HEK293 (cell line): ENCODE data around the gene NR1H3.

ENCODE experiments used
- CTCF ChIP-seq: fragments of 450-650 bp; formaldehyde crosslinking; IDR thresholded peaks from 2 replicates; pipeline ENCODE4 v1.5.1; 2016; ENCODE audit warnings: missing biosample characterization, missing genetic modification characterization
- KLF7 ChIP-seq: fragments of 450-650 bp; formaldehyde crosslinking; IDR thresholded peaks from 2 replicates; pipeline ENCODE4 v1.5.1; 2016; ENCODE audit warnings: missing biosample characterization, missing genetic modification characterization, borderline replicate concordance
- SETDB1 ChIP-seq: IDR thresholded peaks from one replicate; pipeline ENCODE4 v1.6.1; 2017; ENCODE audit warnings: mild to moderate bottlenecking, low read length, moderate library complexity, mixed read lengths; ENCODE audit not compliant: insufficient read length
- ZNF398 ChIP-seq: fragments of 450-650 bp; formaldehyde crosslinking; IDR thresholded peaks from 2 replicates; pipeline ENCODE4 v1.5.1; 2017; ENCODE audit warnings: missing biosample characterization, missing genetic modification characterization
- ZNF404 ChIP-seq: fragments of 450-650 bp; formaldehyde crosslinking; IDR thresholded peaks from 2 replicates; pipeline ENCODE4 v1.5.1; 2017; ENCODE audit warnings: missing biosample characterization, missing genetic modification characterization
- ZNF558 ChIP-seq: fragments of 450-650 bp; formaldehyde crosslinking; IDR thresholded peaks from 2 replicates; pipeline ENCODE4 v1.5.1; 2016; ENCODE audit warnings: missing biosample characterization, missing genetic modification characterization
- ZNF610 ChIP-seq: fragments of 450-650 bp; formaldehyde crosslinking; IDR thresholded peaks from 2 replicates; pipeline ENCODE4 v1.5.1; 2016; ENCODE audit warnings: missing biosample characterization, missing genetic modification characterization, borderline replicate concordance
- ZNF776 ChIP-seq: fragments of 450-650 bp; formaldehyde crosslinking; IDR thresholded peaks from 2 replicates; pipeline ENCODE4 v1.5.0; 2017; ENCODE audit warnings: missing biosample characterization, missing genetic modification characterization, borderline replicate concordance
- ZNF830 ChIP-seq: fragments of 450-650 bp; IDR thresholded peaks from 2 replicates; pipeline ENCODE4 v1.5.0; 2018; ENCODE audit warnings: missing biosample characterization, missing genetic modification characterization, low read depth, mild to moderate bottlenecking, moderate library complexity
- ZSCAN16 ChIP-seq: fragments of 450-650 bp; formaldehyde crosslinking; IDR thresholded peaks from 2 replicates; pipeline ENCODE4 v1.5.1; 2016; ENCODE audit warnings: missing biosample characterization, missing genetic modification characterization

GRCh38 chr11:47235163-47235562, 22.6 kb upstream of the NR1H3 start:
- TF ChIP-seq ZNF558 (tag by site-specific recombination) = no peak
- no peak for TF ChIP-seq ZNF398 (tag by site-specific recombination)
- no peak for TF ChIP-seq SETDB1
- no peak for TF ChIP-seq ZNF830
- TF ChIP-seq ZNF610 (tag by site-specific recombination) = no peak
- TF ChIP-seq ZNF776 (tag by site-specific recombination) = no peak
- no peak for TF ChIP-seq CTCF
- TF ChIP-seq KLF7 = no peak
- no peak for TF ChIP-seq ZSCAN16 (tag by site-specific recombination)
- TF ChIP-seq ZNF404 (tag by site-specific recombination) = no peak
